8988T (cell line): ENCODE measurements around the gene DNAH7.
A peak's percentile ranks its signal among the peaks of the same experiment; 100 is the strongest.
"Not testable (repeated sequence)": the region's sequence is repeated elsewhere in the genome, so short reads cannot be mapped to it uniquely, and the experiment has no call there.

ENCODE experiments used
- DNase-seq: peaks from one replicate; pipeline ENCODE4 v3.0.0; 2011

DNAH7 gene

DNA sequence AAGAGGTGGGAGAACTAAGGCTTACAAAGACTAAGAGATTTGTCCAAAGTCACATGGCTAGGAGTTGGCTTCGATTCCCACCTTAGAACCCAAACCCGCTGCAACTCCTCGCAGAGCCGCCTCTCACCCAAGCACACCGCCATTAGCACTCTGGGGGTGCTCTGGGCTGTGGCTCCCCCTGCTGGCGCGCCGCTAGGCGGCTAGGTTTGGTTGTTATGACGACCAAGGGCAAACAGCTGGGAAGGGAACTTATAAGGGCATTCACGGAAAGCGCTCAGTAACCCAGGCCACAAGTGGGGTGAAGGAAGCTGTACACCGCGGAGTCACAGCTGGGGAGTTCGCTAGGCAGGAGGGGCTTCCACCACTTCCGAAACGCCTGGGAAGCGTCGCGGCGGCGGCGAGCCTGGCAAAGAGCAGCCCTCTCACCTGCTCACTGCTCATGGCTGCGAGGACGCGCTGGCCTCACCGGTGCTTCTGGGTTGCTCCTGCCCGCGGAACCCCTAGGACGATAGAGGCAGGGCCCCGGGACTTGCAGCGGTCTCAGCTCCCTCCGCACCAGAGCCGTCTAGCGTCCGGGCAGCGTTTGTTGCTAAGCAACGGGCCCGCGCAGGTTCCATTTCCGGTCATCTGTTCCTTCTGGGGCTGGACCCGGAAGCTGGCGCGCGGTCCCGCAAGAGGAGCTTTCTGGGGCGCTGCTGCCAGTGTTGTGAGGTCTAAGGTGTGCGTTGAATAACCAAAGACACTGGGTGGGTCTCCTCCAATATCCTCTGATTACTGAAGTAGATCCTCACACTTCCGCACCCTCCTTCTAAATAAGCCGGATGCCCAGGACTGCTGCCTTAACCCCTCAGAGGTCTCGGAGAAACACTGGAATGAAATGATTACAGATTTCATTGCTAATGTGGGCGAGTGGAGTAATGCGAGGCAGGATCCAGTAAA, at the start of gene DNAH7:
Gene DNAH7, minus strand, starts transcription at position 567 of the 939 bp plus-strand sequence. Its CDS starts 126 bp downstream, at position 441.
- peak; percentile 48 for DNase-seq

DNA sequence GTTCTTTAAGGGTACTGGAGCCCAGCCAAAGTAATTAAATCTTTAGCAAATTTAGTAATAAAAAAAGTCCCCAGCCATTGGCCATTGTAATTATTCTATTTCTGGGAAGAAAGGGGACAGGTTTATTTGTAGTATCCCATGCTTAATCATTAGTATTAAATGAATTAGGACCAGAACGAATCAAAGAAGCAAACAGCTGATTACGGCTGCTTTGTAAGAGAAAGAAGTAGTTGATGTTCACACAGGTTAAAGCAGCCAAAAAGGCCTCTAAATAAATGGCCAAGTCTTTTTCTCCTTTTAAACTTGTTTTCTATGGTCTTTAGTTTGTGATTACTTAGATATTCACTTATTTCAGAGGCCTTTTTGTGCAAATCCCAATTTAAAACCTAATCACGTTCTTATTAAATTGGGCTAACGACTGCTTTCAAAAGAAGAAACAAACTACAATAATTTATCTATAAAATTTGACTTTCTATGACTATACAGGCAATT, 48.6 kb upstream of the DNAH7 start:
- DNase-seq = no peak

DNA sequence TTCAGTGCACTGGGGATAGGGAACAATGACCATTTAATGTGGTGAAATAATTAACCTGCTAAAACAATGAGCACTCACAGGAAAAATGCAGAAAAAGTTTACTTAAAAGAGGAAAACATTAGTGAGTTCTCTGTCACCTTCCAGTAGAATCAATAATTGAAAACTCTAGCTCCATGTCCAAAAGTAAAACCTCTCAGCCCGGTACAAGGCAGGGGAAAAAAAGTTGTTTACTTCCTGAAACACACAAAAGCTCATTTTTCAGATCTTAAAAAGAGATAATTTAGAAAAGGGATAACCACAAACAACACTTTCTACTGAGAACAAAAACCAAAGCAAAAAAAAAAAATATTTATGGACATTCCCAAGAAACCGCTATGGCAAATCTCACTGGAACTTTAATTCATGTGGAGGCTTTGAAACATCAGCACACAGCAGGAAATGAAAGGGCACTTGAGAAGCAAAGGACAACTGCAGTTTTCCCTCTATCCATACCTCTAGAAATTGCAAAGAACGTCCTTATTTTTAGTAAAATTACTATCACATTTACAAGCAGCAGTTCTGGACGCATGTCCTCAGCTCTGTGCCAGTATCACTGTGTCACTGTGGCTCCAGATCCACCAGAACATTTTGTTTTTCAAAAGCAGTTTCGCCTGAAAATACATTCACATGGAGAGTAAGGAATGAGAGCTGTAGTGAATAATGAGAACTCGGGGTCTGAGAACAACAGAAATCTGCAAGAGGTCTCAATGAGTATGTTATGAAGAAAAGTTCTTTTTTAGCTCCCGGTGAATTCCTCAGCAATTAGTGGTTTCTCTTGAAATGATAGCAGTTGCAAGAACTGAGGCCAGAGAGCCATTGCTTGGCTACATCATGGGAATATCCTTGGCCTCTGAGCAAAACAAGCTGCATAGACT, 44.7 kb upstream of the DNAH7 start:
- DNase-seq = no peak

DNA sequence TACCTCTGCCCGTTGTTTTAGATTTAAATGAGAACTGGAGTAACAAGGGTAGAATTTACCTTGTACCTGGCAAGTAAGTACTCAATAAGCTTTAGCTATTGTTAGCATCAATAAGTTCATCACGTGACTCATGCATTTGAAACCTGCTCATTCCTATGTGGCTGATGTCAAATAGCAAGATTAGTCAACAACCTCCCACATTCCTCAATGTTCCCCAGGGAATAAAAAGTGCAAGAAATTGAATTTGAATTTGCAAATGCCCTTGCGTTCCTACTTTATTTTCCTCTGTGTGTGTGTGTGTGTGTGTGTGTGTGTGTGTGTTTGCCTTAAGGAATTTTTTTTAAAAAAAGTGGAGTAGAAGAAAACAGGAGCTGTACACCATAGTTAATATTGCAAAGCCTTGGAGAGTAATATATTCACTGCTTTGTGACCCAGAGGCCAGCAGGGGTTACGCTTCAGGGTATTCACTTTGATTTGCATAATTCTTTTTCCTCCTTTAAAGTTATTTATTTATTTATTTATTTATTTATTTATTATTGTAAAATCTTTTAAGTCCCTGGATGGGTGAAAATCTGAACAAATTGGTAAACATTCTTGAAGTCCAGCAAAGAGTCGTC, 43.9 kb upstream of the DNAH7 start:
- no peak for DNase-seq

DNA sequence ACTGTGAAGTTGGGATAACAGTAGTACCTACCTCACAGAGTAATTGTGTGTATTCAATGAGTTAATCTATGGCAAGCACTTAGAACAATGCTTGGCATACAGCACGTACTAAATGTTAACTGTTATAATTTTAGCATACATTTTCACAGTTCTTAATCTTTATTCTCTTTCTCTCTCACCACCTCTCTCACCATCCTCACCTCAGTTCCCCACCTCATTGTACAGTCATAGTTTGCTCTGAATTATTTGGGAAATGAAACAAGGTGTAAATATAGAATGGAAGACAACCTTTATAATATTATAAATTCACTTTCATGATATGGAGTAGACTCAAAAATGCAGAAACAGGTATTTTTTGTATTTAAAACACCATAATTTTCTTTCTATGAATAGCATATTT, 40.0 kb upstream of the DNAH7 start:
- DNase-seq = no peak

DNA sequence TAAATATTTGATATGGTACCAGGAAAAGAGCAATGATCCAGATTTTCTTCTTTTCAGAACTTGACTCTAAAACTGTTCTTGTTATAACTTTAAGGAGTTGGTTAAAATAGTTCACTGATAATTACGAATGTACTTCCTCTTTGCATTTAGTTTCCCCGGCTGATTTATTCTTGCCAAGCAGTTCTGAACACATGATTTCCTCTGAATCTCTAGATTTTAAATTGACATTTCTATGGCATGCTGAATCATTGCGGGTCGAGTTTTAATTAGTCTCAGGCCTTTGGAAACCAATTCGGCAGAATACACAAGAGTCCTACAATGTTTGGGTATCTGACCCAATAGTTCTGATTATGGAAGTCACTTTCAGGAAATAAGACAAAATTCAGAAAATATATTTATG, 37.3 kb upstream of the DNAH7 start:
- no peak for DNase-seq

DNA sequence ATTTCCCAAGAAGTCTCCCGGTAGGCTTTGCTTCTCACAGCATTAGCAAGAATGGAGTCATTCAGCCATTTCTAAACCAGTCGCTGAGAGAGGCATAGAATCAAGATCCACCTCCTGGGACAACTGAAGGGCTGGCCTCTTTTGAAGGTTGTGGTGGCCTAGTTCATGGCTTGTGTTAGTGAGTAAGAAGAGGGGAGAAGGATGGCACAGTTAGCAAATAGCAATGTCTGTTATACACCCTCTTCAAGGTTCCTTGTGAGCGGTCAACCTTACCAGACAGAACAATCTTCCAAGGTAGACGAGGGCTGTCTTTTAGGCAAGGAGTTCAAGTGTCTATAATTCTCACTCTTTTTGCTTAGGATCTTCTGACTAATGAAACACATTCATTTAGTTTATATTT, 35.4 kb upstream of the DNAH7 start:
- DNase-seq = no peak

DNA sequence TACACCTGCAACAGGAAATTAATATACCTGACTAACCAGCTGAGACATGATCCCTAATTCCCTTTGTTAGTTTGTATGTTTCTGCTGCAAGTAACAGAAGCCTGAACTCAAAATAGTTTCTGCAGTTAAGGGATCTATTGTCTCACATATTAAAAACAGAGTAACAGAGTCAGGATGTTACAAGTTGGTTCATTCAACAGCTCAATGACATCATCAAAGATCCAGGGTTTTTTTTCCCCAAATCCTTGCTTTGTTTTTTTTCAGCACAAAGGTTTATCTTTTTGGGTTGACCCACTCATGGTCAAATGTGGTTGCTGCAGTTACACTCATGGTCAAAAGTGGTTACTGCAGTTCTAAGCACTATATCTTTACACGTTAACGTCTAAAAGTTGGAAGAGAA, 35.0 kb upstream of the DNAH7 start:
- no peak for DNase-seq

DNA sequence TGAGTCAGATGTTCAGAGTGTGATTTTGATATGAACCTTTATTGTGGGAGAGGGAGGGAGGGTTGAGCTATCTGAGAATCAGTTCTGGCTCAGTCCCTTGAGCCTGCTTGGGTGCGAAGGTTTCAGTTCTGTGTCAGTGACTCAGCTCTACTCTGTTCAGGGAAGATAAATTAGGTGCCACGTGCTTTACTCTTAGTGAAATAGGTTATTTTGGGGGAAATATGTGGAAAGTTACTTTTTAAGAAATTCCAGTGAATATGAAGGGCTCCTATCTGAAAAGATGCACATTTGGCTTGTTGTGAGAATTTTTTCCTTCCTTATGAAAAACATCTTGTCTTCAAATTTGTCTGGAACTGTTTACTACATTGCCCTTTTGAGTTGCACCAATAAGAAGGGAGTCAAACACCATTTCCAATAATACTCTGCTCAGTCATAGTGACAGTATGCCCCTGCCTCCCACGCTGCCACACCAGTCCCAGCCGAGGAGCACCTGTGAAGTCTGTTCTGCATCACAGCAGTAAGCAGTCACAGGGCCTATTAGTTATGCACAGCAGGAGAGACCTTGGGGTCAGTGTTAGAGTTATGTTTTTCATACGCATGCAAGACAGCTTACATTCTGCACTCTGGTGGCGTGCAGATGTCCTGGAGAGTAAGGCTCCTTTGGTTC, 32.8 kb upstream of the DNAH7 start:
- DNase-seq = no peak

DNA sequence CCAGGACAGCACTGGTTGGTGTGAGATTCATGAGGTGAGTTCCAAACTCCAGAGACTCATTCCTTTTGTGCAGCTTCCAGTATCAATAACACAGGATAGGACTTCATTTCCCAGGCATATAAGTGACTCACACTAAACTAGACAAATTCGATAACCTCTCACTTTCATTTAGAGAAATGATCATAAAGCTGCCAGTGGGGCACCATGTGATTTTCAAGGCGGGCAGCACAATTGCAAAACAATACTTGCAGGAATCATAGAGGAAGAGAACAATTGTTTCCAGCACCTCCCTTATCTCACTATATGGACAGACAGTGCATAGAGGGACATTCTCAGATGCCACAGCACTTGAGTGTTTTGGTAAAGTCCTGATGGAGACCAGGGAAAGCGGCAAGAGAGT, 31.3 kb upstream of the DNAH7 start:
- no peak for DNase-seq

DNA sequence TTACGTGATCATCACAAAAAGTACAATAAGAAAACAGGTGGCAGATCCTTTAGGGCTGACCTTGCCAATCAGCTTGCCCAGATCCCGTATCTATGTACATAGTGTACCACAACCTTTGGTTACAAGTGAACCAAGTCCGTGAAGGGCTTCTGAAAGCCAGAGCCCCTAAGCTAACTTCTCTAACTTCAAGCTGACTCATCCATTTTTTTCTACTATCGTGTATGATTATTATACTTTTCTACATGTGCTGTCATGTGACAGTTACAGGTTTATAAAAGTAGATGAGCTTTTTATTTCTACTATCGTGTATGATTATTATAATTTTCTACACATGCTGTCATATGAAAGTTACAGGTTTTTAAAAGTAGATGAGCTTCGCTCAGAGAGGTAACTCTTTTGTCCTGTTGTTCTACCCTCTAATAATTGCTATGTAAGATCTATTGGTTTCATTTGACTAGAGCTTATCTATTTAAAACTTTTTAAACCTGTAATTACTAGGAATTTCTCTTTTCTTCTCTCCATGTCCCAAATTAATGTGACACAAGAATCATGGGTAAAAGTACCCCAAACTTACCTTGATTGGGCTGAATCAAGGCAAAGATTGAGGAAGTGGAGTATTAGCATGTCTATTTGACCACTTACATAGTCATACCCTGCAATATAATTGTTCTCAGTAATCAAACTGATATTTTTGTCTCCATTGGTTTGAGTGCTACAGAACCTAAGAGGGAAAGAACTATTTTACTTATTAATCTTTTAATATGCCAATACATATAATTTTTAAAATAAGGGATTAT, 29.4 kb upstream of the DNAH7 start:
- no peak for DNase-seq

DNA sequence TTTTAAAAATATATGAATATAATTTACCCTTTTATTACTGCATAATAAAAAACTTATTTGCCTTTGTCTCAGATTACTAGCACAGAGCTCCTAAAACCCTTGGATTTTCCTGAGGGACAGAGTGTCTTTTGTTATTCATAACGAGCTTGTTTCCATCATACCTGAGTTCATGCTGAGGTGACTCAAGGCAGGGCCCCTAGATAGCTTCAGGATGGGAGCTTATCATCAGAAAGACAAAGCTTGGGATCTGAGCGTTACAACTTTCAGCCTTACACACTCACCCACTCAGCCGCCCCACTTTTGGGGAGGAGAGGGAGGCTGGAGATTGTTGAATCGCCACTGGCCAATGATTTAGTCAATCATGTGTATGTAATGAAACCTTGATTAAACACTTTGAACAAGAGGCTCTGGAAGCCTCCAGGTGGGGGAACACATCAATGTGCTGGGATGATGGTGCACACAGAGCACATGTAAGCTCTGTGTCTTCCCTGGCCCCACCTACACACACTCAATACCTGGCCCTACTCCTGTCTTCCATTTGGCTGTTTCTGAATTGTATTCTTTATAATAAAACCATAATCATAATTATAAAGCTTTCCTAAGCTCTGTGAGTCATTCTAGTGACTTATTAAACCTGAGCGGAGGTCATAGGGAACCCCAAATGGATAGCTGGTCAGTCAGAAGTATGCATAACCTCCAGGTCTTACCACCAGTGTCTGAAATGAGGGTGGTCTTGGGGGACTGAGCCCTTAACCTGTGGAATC, 28.5 kb upstream of the DNAH7 start:
- DNase-seq = no peak

DNA sequence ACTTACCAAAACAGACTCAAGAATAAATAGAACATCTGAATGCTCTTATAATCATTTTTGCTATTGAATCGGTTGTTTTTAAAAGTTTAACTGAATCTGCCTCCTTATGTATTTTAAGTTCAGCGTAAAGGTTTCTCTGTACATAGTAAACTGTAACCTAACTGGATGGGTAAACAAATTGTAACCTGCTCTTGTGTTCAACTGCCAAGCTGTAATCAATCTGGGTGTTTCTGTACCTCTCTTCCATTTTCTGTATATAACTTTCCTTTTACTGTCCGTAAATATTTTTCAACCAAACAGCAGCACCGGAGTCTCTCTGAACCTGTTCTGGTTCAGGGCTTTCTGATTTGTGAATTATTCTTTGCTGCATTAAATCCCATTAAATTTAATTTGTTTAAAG, 27.6 kb upstream of the DNAH7 start:
- no peak for DNase-seq

DNA sequence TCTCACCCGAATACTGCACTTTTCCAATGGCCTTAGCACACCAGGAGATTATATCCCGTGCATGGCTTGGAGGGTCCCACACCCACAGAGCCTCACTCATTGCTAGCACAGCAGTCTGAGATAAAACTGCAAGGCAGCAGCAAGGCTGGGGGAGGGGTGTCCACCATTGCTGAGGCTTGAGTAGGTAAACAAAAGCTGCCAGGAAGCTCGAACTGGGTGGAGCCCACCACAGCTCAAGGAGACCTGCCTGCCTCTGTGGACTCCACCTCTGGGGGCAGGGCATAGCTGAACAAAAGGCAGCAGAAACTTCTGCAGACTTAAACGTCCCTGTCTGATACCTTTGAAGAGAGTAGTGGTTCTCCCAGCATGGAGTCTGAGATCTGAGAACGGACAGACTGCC, 20.8 kb upstream of the DNAH7 start:
- not testable (repeated sequence) for DNase-seq

DNA sequence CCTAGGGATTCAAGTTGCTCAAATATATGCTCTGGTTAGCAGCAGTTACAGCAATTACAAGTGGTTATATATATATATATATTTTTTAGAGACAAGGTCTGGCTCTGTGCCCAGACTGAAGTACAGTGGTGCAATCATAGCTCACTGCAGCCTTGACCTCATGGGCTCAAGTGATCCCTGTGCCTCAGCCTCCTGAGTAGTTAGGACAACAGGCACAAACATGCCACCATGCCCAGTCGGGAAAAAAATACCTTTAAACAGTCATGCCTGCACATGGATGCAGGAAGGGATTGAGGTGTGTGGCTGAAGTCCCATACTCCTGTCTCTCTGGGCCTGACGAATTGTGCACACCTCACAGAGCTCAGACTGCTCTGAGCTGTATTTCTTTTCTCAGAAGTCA, 19.6 kb upstream of the DNAH7 start:
- DNase-seq = no peak

DNA sequence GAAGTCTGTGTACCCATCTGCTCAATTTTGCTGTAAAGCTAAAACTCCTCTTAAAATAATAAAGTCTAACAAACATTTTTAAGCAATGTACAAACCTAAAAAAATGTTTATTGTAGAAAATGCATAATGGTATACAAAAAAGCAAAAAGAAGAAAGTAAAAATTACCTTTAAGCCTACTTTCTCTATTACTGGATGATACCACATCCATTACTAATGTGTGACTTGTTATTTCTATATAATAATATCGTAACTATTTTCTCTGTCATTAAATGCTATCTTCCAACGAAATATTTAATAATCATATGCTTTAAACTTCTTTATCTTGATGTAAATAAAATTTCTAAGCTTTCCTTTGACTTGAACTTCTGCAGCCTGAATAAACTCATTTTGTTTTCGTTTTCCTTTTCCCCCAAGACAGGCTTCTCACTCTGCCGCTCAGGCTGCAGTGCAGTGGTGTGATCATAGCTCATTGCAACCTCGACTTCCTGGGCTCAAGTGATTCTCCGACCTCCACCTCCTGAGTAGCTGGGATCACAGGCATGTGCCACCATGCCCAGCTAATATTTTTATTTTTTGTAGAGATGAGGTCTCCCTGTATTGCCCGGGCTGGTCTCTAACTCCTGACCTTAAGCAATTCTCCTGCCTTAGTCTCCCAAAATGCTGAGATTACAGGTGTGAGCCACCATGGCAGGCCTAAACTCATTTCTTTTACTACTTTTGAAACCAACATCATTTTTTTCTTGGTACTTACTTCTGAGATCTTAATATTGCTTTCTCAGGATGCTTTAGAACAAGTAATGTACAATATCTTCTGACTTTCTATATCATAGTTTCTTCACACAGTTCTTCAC, 18.1 kb upstream of the DNAH7 start:
- no peak for DNase-seq

DNA sequence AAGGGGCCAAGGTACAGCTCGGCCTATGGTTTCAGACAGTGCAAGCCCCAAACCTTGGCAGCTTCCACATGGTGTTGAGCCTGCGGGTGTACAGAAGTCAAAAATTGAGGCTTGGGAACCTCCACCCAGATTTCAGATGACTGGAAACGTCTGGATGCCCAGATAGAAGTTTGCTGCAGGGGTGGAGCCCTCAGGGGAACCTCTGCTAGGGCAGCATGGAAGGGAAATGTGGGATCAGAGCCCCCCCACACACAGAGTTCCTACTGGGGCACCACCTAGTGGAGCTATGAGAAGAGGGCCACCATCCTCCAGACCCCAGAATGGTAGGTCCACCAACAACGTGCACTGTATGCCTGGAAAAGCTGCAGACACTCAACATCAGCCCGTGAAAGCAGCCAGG, 15.0 kb upstream of the DNAH7 start:
- no peak for DNase-seq

DNA sequence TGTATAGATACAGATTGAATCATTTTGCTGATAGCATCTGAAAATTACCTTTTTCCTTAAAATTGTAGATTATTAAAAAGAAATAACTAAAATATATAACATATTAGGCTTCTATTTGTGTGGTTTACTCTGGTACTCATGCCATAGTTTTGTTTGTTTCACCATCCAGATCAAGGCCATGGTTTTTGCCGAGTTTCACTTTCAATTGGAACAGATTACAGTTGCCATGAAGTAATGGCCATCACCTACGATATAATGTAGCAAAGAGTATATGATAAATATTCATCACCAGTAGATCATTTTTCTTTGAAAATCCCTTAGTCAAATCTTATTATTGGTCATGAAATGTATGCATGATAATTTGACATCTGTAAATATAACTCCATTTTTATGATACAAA, 11.9 kb upstream of the DNAH7 start:
- no peak for DNase-seq

DNA sequence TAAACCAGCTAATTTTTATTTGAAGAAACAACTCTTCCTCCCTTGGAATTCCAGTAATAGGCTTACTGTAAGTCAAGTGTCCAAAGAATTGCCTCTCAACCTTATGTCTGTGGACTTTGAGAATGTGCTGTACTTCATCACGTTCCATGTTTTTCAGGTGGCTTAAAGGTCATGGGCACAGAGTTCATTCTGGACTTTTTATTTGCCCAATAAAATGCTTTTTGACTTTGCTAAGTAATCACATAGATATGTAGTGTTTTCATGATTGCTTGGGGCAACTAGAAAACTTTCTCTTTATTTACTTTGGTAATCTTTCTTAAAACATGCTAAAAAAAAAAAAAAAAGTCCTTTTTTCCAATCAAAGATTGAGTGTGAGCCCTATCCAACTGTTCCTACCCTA, 10.4 kb upstream of the DNAH7 start:
- DNase-seq = no peak

DNA sequence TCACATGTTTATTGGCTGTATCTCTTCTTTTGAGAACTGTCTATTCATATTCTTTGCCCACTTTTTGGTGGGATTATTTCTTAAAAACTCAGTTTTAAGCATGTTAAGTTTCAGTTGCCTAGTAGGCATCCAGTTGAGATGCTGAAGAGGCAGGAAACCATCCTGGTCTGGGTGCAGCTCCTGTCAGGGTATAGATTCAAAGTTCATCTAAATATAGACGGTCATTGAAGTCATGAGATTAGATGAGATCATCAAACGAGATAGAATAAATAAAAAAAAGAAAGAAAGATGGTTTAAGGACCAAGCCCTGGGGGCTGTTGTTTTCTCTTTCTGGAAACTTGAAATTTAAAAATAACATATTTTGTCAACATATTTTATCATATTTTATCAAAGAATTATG, 9.2 kb upstream of the DNAH7 start:
- DNase-seq = no peak
